HepG2 (cell line): ENCODE results near the gene SYS1. TPM values are rescaled to one million over a fixed set of nuclear protein-coding genes. Genes with fewer than 3 reads are reported as not detected.

ENCODE experiments used
- ATAC-seq: fragments of 200-7000 bp; cut with Tn5 transposase; 3 replicates; pipeline ENCODE4 v1.9.1; 2020; ENCODE audit warnings: mild to moderate bottlenecking, moderate library complexity
- BruUV-seq: library from RNA; stranded (reverse); fragments of 400-500 nt; replicated peaks from 2 replicates; lab custom pipeline; 2021; lab: Mats Ljungman, UMichigan
- CTCF ChIA-PET: fragments of 300-600 bp; formaldehyde crosslinking; extraction: SDS; loops from one replicate; lab custom pipeline; 2021; ENCODE audit warnings: low total read pairs, inconsistent platforms, low intra/inter-chr PET ratio; lab: Yijun Ruan, JAX
- POLR2A ChIA-PET: fragments of 350-600 bp; sonication (Branson Sonifier 250); formaldehyde crosslinking; loops from one replicate; lab custom pipeline; 2020; ENCODE audit warnings: antibody characterized with exemption, inconsistent platforms; lab: Yijun Ruan, JAX
- DNase-seq: peaks from one replicate; pipeline ENCODE4 v3.0.0-alpha.2; 2015; ENCODE audit warnings: low spot score
- FAIRE-seq: peaks from 3 replicates; lab custom pipeline; 2011; peaks lifted over from hg19 to GRCh38; lab: Jason Lieb, UNC
- H2AFZ ChIP-seq: one replicate; pipeline ENCODE4 v1.6.1; 2011; ENCODE audit warnings: low read length, inconsistent platforms
- H3K27ac ChIP-seq: fragments of 300-600 bp; 3 replicates; pipeline ENCODE4 v1.8.0; 2011; ENCODE audit warnings: mixed run types, mild to moderate bottlenecking, mixed read lengths, low read length, inconsistent platforms; ENCODE audit not compliant: insufficient read depth; ENCODE audit errors: extremely low read length
- H3K27me3 ChIP-seq, 2 experiments: fragments of 200-600 bp in 1 of 2; 2 replicates in 1 of 2; 3 replicates in 1 of 2; pipeline versions ENCODE4 v1.6.0 to v1.8.0; 2011; ENCODE audit warnings: low read length in 2 of 2, mild to moderate bottlenecking in 2 of 2, moderate library complexity in 2 of 2, inconsistent platforms in 1 of 2; ENCODE audit not compliant: insufficient read depth in 2 of 2, control insufficient read depth in 1 of 2
- H3K36me3 ChIP-seq, 2 experiments: fragments of 200-600 bp in 1 of 2; replicated peaks in 1 of 2; 2 replicates in 1 of 2; 3 replicates in 1 of 2; pipeline versions ENCODE4 v1.5.1 to v1.8.0; 2011; ENCODE audit warnings: low read length in 2 of 2, inconsistent platforms in 1 of 2; ENCODE audit not compliant: insufficient read depth in 2 of 2, control insufficient read depth in 1 of 2
- H3K4me1 ChIP-seq: 2 replicates; pipeline ENCODE4 v1.5.1; 2012; ENCODE audit warnings: low read length, inconsistent platforms; ENCODE audit not compliant: insufficient read depth
- H3K4me2 ChIP-seq: 2 replicates; pipeline ENCODE4 v1.6.0; 2011; ENCODE audit warnings: low read depth, low read length, inconsistent platforms
- H3K4me3 ChIP-seq, 3 experiments: fragments of 200-600 bp in 1 of 3; sonication (generic), shearing (Covaris generic) in 1 of 3; replicated peaks in 1 of 3; 2 replicates each; pipeline ENCODE4 v1.5.1; 2011 to 2016; ENCODE audit warnings: low read length in 3 of 3, inconsistent platforms in 2 of 3, low read depth in 2 of 3, mild to moderate bottlenecking in 2 of 3, control low read depth in 1 of 3, mixed read lengths in 1 of 3; ENCODE audit not compliant: insufficient read depth in 1 of 3
- H3K79me2 ChIP-seq: one replicate; pipeline ENCODE4 v1.6.1; 2011; ENCODE audit warnings: low read length, inconsistent platforms; ENCODE audit not compliant: insufficient read depth
- H3K9ac ChIP-seq: 2 replicates; pipeline ENCODE4 v1.6.0; 2011; ENCODE audit warnings: mild to moderate bottlenecking, low read depth, low read length, inconsistent platforms; ENCODE audit not compliant: insufficient read depth
- H3K9me3 ChIP-seq: 2 replicates; pipeline ENCODE4 v1.5.1; 2012; ENCODE audit warnings: mild to moderate bottlenecking, low read length
- H4K20me1 ChIP-seq: 2 replicates; pipeline ENCODE4 v1.6.0; 2011; ENCODE audit warnings: inconsistent platforms, mild to moderate bottlenecking, low read length, moderate library complexity; ENCODE audit not compliant: insufficient read depth
- ATRX ChIP-seq: sonication (generic); formaldehyde crosslinking; IDR thresholded peaks from 2 replicates; pipeline ENCODE4 v1.4.0; 2020; ENCODE audit warnings: missing genetic modification reagents, borderline replicate concordance
- BCL3 ChIP-seq: sonication (generic); formaldehyde crosslinking; IDR thresholded peaks from 2 replicates; pipeline ENCODE4 v1.5.1; 2020; ENCODE audit warnings: mild to moderate bottlenecking, missing genetic modification reagents, moderate library complexity
- FOXA1 ChIP-seq, 2 experiments: fragments of 450-650 bp in 1 of 2; sonication (generic) in 1 of 2; formaldehyde crosslinking in 1 of 2; IDR thresholded peaks; 2 replicates each; pipeline versions ENCODE4 v1.4.0 to v1.6.1; 2016 to 2020; ENCODE audit warnings: missing genetic modification reagents in 1 of 2
- GTF3A ChIP-seq: sonication (generic); formaldehyde crosslinking; conservative IDR thresholded peaks from 2 replicates; pipeline ENCODE4 v1.4.0; 2020; ENCODE audit warnings: mild to moderate bottlenecking, missing genetic modification reagents
- HNRNPUL1 ChIP-seq: fragments of 200-400 bp; formaldehyde crosslinking; IDR thresholded peaks from 2 replicates; pipeline ENCODE4 v1.6.1; 2017; ENCODE audit warnings: low read depth, mild to moderate bottlenecking, low read length, moderate library complexity
- RFXAP ChIP-seq: sonication (generic); formaldehyde crosslinking; IDR thresholded peaks from 2 replicates; pipeline ENCODE4 v1.4.0; 2020; ENCODE audit warnings: missing genetic modification reagents, borderline replicate concordance
- SAFB2 ChIP-seq: sonication (generic); formaldehyde crosslinking; IDR thresholded peaks from 2 replicates; pipeline ENCODE4 v1.5.1; 2020; ENCODE audit warnings: missing genetic modification reagents, low read depth, mild to moderate bottlenecking, borderline replicate concordance
- SIN3B ChIP-seq: fragments of 150-350 bp; IDR thresholded peaks from 2 replicates; pipeline ENCODE4 v1.6.1; 2014; ENCODE audit warnings: low read length
- TBX2 ChIP-seq: sonication (generic); formaldehyde crosslinking; IDR thresholded peaks from 2 replicates; pipeline ENCODE4 v1.5.0; 2020; ENCODE audit warnings: missing genetic modification reagents, mild to moderate bottlenecking, borderline replicate concordance
- THAP9 ChIP-seq: sonication (generic); formaldehyde crosslinking; IDR thresholded peaks from 2 replicates; pipeline ENCODE4; 2020; ENCODE audit warnings: missing genetic modification reagents, mild to moderate bottlenecking, borderline replicate concordance
- ZBTB43 ChIP-seq: sonication (generic); formaldehyde crosslinking; conservative IDR thresholded peaks from 2 replicates; pipeline ENCODE4 v1.4.0; 2020; ENCODE audit warnings: missing genetic modification reagents
- ZNF17 ChIP-seq: sonication (generic); formaldehyde crosslinking; IDR thresholded peaks from 2 replicates; pipeline ENCODE4 v1.5.0; 2020; ENCODE audit warnings: mild to moderate bottlenecking, missing genetic modification reagents
- ZNF253 ChIP-seq: sonication (generic); formaldehyde crosslinking; IDR thresholded peaks from 2 replicates; pipeline ENCODE4 v1.8.0; 2022; ENCODE audit warnings: mild to moderate bottlenecking, missing genetic modification reagents, borderline replicate concordance
- ZNF350 ChIP-seq: sonication (generic); formaldehyde crosslinking; IDR thresholded peaks from 2 replicates; pipeline ENCODE4 v1.4.0; 2020; ENCODE audit warnings: mild to moderate bottlenecking, low read depth, missing genetic modification reagents, borderline replicate concordance
- ZNF629 ChIP-seq: sonication (generic); formaldehyde crosslinking; conservative IDR thresholded peaks from 2 replicates; pipeline ENCODE4 v1.5.0; 2020; ENCODE audit warnings: missing genetic modification reagents
- ZNF710 ChIP-seq: sonication (generic); formaldehyde crosslinking; IDR thresholded peaks from 2 replicates; pipeline ENCODE4 v1.5.0; 2020; ENCODE audit warnings: mild to moderate bottlenecking, missing genetic modification reagents, borderline replicate concordance
- WGBS: methylation state at CpG from one replicate; pipeline ENCODE4 v1.1.6; 2017; ENCODE audit warnings: low lambda C conversion rate; 5-methylcytosine and 5-hydroxymethylcytosine counted together
- in situ Hi-C: cut with HindIII; loops from 2 replicates; pipeline ENCODE4 v1.10.0; 2017; ENCODE audit warnings: low pct_unique_long_range_greater_than_20kb; ENCODE audit not compliant: extremely low pct_ligation_motif_present
- intact Hi-C: fragments of 100-400 bp; cut with micrococcal nuclease; formaldehyde crosslinking; loops from one replicate; pipeline ENCODE4 v1.10.0; 2022; ENCODE audit not compliant: unreplicated experiment
- polyA plus RNA-seq, 8 experiments: library from polyadenylated mRNA; depleted of rRNA in 3 of 8; stranded (reverse) in 7 of 8; unstranded in 1 of 8; fragments of >200 nt; fragmentation: Illumina TruSeq in 4 of 8; extraction: Trizol in 4 of 8; gene quantifications; 2 replicates each; pipeline versions ENCODE4 v1.2.1 to v1.2.3, GENCODE V29; 2011 to 2016; ENCODE audit warnings: low read depth in 4 of 8, missing spikeins in 1 of 8, mixed read lengths in 1 of 8; ENCODE audit not compliant: insufficient read depth in 1 of 8
- total RNA-seq, 5 experiments: library from RNA; depleted of rRNA; stranded (reverse); fragments of >200 nt; fragmentation: Illumina TruSeq; extraction: Trizol; gene quantifications; 2 replicates each; pipeline ENCODE4 v1.2.3, GENCODE V29; 2016; ENCODE audit warnings: low read depth in 1 of 5

The SYS1 gene
- total and polyA plus RNA-seq, 2 of the 13 experiments (the other 11 are each of a cell fraction or from before 2014, with no cell fraction given), result 38.3 to 65.6 TPM

GRCh38 chr20:45407067-45407745, 44.2 kb downstream of the SYS1 start:
- CTCF ChIA-PET, result no interaction called here
- H3K4me2 ChIP-seq, result peak overlapping the region; percentile 95
- H3K27ac ChIP-seq, result no peak overlapping the region
- POLR2A ChIA-PET, result interaction anchor here (1.7 to 4.2 kb wide), 3 partner anchors 9 to 70 kb away, joined by 4 to 32 read pairs (median 8); partner anchors contain the start of genes PIGT and SYS1
- H3K4me1 ChIP-seq, result peaks cover 25% of the 10 kb centered on the region
- no peaks in the 10 kb centered on the region for H3K9me3 ChIP-seq
- TSS peak; percentile 52 for BruUV-seq
- no peak for ATAC-seq
- FAIRE-seq, result no peak
- in situ Hi-C loops (no loop called here), intact Hi-C loops (no loop called here)
- no peak overlapping the region for H2AFZ ChIP-seq
- no peaks in the 10 kb centered on the region for H3K36me3 ChIP-seq
- peak overlapping the region; percentile 72; the same call in 1 of the 2 replicates for H3K9ac ChIP-seq
- WGBS, result 86% methylated on average over 30 of the region's 30 CpGs
- peak overlapping the region; percentile 88 to 92 (median 88); a peak in 5 of 6 replicates for H3K4me3 ChIP-seq
- H4K20me1 ChIP-seq, result no peaks in the 10 kb centered on the region
- H3K27me3 ChIP-seq, result peaks cover 2 to 5% of the 10 kb centered on the region in 2 experiments; a peak in 2 of 5 replicates
- no peaks in the 10 kb centered on the region for H3K79me2 ChIP-seq
- no peak for DNase-seq
- TF ChIP-seq ZNF710 (no peak), BCL3 (CRISPR knock-in tag) (0 out of 2 replicates have a peak, but pooled peaks have one; percentile 26), ATRX (CRISPR knock-in tag) (no peak), FOXA1 (IDR thresholded peaks at IDR 0.05) (no peak), FOXA1 (CRISPR knock-in tag; IDR thresholded peaks at IDR 0.05) (no peak), ZBTB43 (CRISPR knock-in tag) (no peak), ZNF350 (CRISPR knock-in tag) (no peak), GTF3A (CRISPR knock-in tag) (no peak), TBX2 (CRISPR knock-in tag) (no peak), ZNF253 (CRISPR knock-in tag) (0 out of 2 replicates have a peak, but pooled peaks have one; percentile 11), ZNF17 (no peak), ZNF629 (CRISPR knock-in tag) (no peak), HNRNPUL1 (no peak), SIN3B (no peak), SAFB2 (CRISPR knock-in tag) (no peak), THAP9 (no peak), RFXAP (CRISPR knock-in tag) (no peak)
